PFSK-1 (cell line): ENCODE measurements around the gene LIPC.

ENCODE experiments used
- FOXP2 ChIP-seq: optimal IDR thresholded peaks from 2 replicates; pipeline ENCODE3; 2011; ENCODE audit warnings: borderline replicate concordance, control low read depth, inconsistent platforms; ENCODE audit not compliant: insufficient read depth; ENCODE audit errors: extremely low read length, extremely low read depth
- POLR2AphosphoS5 ChIP-seq: IDR thresholded peaks from 2 replicates; pipeline ENCODE4 v1.6.1; 2012; ENCODE audit warnings: low read depth, mild to moderate bottlenecking, control low read depth, low read length, moderate library complexity
- SIN3A ChIP-seq: IDR thresholded peaks from 2 replicates; pipeline ENCODE4 v1.6.1; 2012; ENCODE audit warnings: mild to moderate bottlenecking, low read length, moderate library complexity, borderline replicate concordance; ENCODE audit not compliant: insufficient read depth
- TAF1 ChIP-seq: IDR thresholded peaks from 2 replicates; pipeline ENCODE4 v1.6.1; 2012; ENCODE audit warnings: low read length, control low read depth, borderline replicate concordance; ENCODE audit not compliant: insufficient read depth
- TF ChIP-seq, protein P1 (sequence below), 2 experiments: IDR thresholded peaks; 2 replicates each; pipeline versions ENCODE4 v1.6.1 to v1.8.0; 2011 to 2012; ENCODE audit warnings: low read depth in 2 of 2, low read length in 2 of 2, control low read depth in 1 of 2, inconsistent platforms in 1 of 2, mild to moderate bottlenecking in 1 of 2, moderate library complexity in 1 of 2; ENCODE audit not compliant: insufficient read depth in 1 of 2

Gene LIPC

GRCh38 chr15:58541410-58542087 lies 109.8 kb downstream of the LIPC start:
- TF ChIP-seq, protein P1, sequence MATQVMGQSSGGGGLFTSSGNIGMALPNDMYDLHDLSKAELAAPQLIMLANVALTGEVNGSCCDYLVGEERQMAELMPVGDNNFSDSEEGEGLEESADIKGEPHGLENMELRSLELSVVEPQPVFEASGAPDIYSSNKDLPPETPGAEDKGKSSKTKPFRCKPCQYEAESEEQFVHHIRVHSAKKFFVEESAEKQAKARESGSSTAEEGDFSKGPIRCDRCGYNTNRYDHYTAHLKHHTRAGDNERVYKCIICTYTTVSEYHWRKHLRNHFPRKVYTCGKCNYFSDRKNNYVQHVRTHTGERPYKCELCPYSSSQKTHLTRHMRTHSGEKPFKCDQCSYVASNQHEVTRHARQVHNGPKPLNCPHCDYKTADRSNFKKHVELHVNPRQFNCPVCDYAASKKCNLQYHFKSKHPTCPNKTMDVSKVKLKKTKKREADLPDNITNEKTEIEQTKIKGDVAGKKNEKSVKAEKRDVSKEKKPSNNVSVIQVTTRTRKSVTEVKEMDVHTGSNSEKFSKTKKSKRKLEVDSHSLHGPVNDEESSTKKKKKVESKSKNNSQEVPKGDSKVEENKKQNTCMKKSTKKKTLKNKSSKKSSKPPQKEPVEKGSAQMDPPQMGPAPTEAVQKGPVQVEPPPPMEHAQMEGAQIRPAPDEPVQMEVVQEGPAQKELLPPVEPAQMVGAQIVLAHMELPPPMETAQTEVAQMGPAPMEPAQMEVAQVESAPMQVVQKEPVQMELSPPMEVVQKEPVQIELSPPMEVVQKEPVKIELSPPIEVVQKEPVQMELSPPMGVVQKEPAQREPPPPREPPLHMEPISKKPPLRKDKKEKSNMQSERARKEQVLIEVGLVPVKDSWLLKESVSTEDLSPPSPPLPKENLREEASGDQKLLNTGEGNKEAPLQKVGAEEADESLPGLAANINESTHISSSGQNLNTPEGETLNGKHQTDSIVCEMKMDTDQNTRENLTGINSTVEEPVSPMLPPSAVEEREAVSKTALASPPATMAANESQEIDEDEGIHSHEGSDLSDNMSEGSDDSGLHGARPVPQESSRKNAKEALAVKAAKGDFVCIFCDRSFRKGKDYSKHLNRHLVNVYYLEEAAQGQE (IDR thresholded peaks at IDR 0.05; ENCODE audit: insufficient read depth in 1 of 2, low read depth in 2 of 2, low read length in 2 of 2): no peak
- TF ChIP-seq POLR2AphosphoS5 (no peak), FOXP2 (no peak), TAF1 (no peak), SIN3A (no peak)

- TF ChIP-seq TAF1 (no peak), POLR2AphosphoS5 (no peak), SIN3A (no peak), FOXP2 (no peak)
- TF ChIP-seq, protein P1 (IDR thresholded peaks at IDR 0.05; ENCODE audit: insufficient read depth in 1 of 2, low read depth in 2 of 2, low read length in 2 of 2): no peak
These were observed 112.0 kb downstream of the LIPC start for GRCh38 chr15:58543664-58544335.

- TF ChIP-seq, protein P1 (IDR thresholded peaks at IDR 0.05; ENCODE audit: insufficient read depth in 1 of 2, low read depth in 2 of 2, low read length in 2 of 2): no peak
- TF ChIP-seq FOXP2: no peak
These were observed 113.0 kb downstream of the LIPC start for GRCh38 chr15:58544756-58545155.

- TF ChIP-seq POLR2AphosphoS5 (no peak), FOXP2 (no peak), SIN3A (no peak), TAF1 (no peak)
- TF ChIP-seq, protein P1 (IDR thresholded peaks at IDR 0.05; ENCODE audit: insufficient read depth in 1 of 2, low read depth in 2 of 2, low read length in 2 of 2): no peak
These were observed 113.7 kb downstream of the LIPC start for GRCh38 chr15:58545307-58546065.
